ENCODE data around the gene ETHE1.
"Not testable (repeated sequence)": the region's sequence is repeated elsewhere in the genome, so short reads cannot be mapped to it uniquely, and the experiment has no call there.

Gene ETHE1

GRCh38 chr19:43551399-43552197 lies 24.6 kb upstream of the ETHE1 start:
- no CpG with 5 or more reads among the region's 23 CpGs for WGBS (ENCODE audit: insufficient coverage, insufficient read length)
- no peak overlapping the region for H3K27ac ChIP-seq (ENCODE audit: low read length)
- H3K27me3 ChIP-seq (ENCODE audit: control insufficient read depth, insufficient read depth, low read length): no peaks in the 10 kb centered on the region
- H3K4me1 ChIP-seq (ENCODE audit: control insufficient read depth, insufficient read depth, low read length): no peaks in the 10 kb centered on the region
- DNase-seq (ENCODE audit: low read depth, low spot score): no peak
- H3K4me3 ChIP-seq (ENCODE audit: low read length): no peak overlapping the region
- no peaks in the 10 kb centered on the region for H3K9me3 ChIP-seq (ENCODE audit: control insufficient read depth, insufficient read depth, low read length)
- H3K36me3 ChIP-seq (ENCODE audit: control insufficient read depth, insufficient read depth, low read length): peaks cover 12% of the 10 kb centered on the region; the same call in 1 of the 2 replicates

- Histone ChIP-seq H3K4me3 (ENCODE audit: low read length) (no peak overlapping the region), H3K4me1 (ENCODE audit: control insufficient read depth, insufficient read depth, low read length) (no peaks in the 10 kb centered on the region), H3K36me3 (ENCODE audit: control insufficient read depth, insufficient read depth, low read length) (peaks cover 13% of the 10 kb centered on the region; the same call in 1 of the 2 replicates), H3K27ac (ENCODE audit: low read length) (no peak overlapping the region), H3K9me3 (ENCODE audit: control insufficient read depth, insufficient read depth, low read length) (no peaks in the 10 kb centered on the region), H3K27me3 (ENCODE audit: control insufficient read depth, insufficient read depth, low read length) (no peaks in the 10 kb centered on the region)
- DNase-seq (ENCODE audit: low read depth, low spot score): no peak
- WGBS (ENCODE audit: insufficient coverage, insufficient read length): no CpG with 5 or more reads among the region's 2 CpGs
Observed at GRCh38 chr19:43548706-43549105, 21.7 kb upstream of the ETHE1 start.

- H3K9me3 ChIP-seq (ENCODE audit: control insufficient read depth, insufficient read depth, low read length); DNase-seq (ENCODE audit: low read depth, low spot score); H3K4me3 ChIP-seq (ENCODE audit: low read length); H3K27ac ChIP-seq (ENCODE audit: low read length); H3K27me3 ChIP-seq (ENCODE audit: control insufficient read depth, insufficient read depth, low read length); H3K4me1 ChIP-seq (ENCODE audit: control insufficient read depth, insufficient read depth, low read length): not testable (repeated sequence)
- WGBS (ENCODE audit: insufficient coverage, insufficient read length): no CpG with 5 or more reads among the region's 24 CpGs
- peaks cover 13% of the 10 kb centered on the region; the same call in 1 of the 2 replicates for H3K36me3 ChIP-seq (ENCODE audit: control insufficient read depth, insufficient read depth, low read length)
Observed at GRCh38 chr19:43547926-43548325, 20.9 kb upstream of the ETHE1 start.

- H3K4me1 ChIP-seq (ENCODE audit: control insufficient read depth, insufficient read depth, low read length): no peaks in the 10 kb centered on the region
- no peak overlapping the region for H3K27ac ChIP-seq (ENCODE audit: low read length)
- H3K27me3 ChIP-seq (ENCODE audit: control insufficient read depth, insufficient read depth, low read length): no peaks in the 10 kb centered on the region
- peaks cover 16% of the 10 kb centered on the region for H3K36me3 ChIP-seq (ENCODE audit: control insufficient read depth, insufficient read depth, low read length)
- no peaks in the 10 kb centered on the region for H3K9me3 ChIP-seq (ENCODE audit: control insufficient read depth, insufficient read depth, low read length)
- no peak overlapping the region for H3K4me3 ChIP-seq (ENCODE audit: low read length)
- DNase-seq (ENCODE audit: low read depth, low spot score): no peak
- no CpG with 5 or more reads among the region's 3 CpGs for WGBS (ENCODE audit: insufficient coverage, insufficient read length)
Observed at GRCh38 chr19:43546581-43546980, 19.6 kb upstream of the ETHE1 start.

- no peaks in the 10 kb centered on the region for H3K4me1 ChIP-seq (ENCODE audit: control insufficient read depth, insufficient read depth, low read length)
- H3K36me3 ChIP-seq (ENCODE audit: control insufficient read depth, insufficient read depth, low read length): peaks cover 12% of the 10 kb centered on the region
- no peaks in the 10 kb centered on the region for H3K27me3 ChIP-seq (ENCODE audit: control insufficient read depth, insufficient read depth, low read length)
- H3K4me3 ChIP-seq (ENCODE audit: low read length): no peak overlapping the region
- no CpG with 5 or more reads among the region's 2 CpGs for WGBS (ENCODE audit: insufficient coverage, insufficient read length)
- no peak for DNase-seq (ENCODE audit: low read depth, low spot score)
- H3K9me3 ChIP-seq (ENCODE audit: control insufficient read depth, insufficient read depth, low read length): no peaks in the 10 kb centered on the region
- H3K27ac ChIP-seq (ENCODE audit: low read length): no peak overlapping the region
Observed at GRCh38 chr19:43545981-43546380, 19.0 kb upstream of the ETHE1 start.

- H3K27me3 ChIP-seq (ENCODE audit: control insufficient read depth, insufficient read depth, low read length): no peaks in the 10 kb centered on the region
- peaks cover 12% of the 10 kb centered on the region for H3K36me3 ChIP-seq (ENCODE audit: control insufficient read depth, insufficient read depth, low read length)
- DNase-seq (ENCODE audit: low read depth, low spot score): no peak
- no peak overlapping the region for H3K27ac ChIP-seq (ENCODE audit: low read length)
- no peaks in the 10 kb centered on the region for H3K9me3 ChIP-seq (ENCODE audit: control insufficient read depth, insufficient read depth, low read length)
- no CpG with 5 or more reads among the region's 5 CpGs for WGBS (ENCODE audit: insufficient coverage, insufficient read length)
- no peak overlapping the region for H3K4me3 ChIP-seq (ENCODE audit: low read length)
- no peaks in the 10 kb centered on the region for H3K4me1 ChIP-seq (ENCODE audit: control insufficient read depth, insufficient read depth, low read length)
Observed at GRCh38 chr19:43545276-43545675, 18.3 kb upstream of the ETHE1 start.

- Histone ChIP-seq H3K27me3 (ENCODE audit: control insufficient read depth, insufficient read depth, low read length) (no peaks in the 10 kb centered on the region), H3K4me1 (ENCODE audit: control insufficient read depth, insufficient read depth, low read length) (no peaks in the 10 kb centered on the region), H3K4me3 (ENCODE audit: low read length) (no peak overlapping the region), H3K36me3 (ENCODE audit: control insufficient read depth, insufficient read depth, low read length) (peaks cover 12% of the 10 kb centered on the region), H3K9me3 (ENCODE audit: control insufficient read depth, insufficient read depth, low read length) (no peaks in the 10 kb centered on the region), H3K27ac (ENCODE audit: low read length) (no peak overlapping the region)
- DNase-seq (ENCODE audit: low read depth, low spot score): no peak
- no CpG with 5 or more reads among the region's 9 CpGs for WGBS (ENCODE audit: insufficient coverage, insufficient read length)
Observed at GRCh38 chr19:43544077-43544476, 17.1 kb upstream of the ETHE1 start.

GRCh38 chr19:43541920-43542650 lies 15.1 kb upstream of the ETHE1 start:
- no peaks in the 10 kb centered on the region for H3K9me3 ChIP-seq (ENCODE audit: control insufficient read depth, insufficient read depth, low read length)
- DNase-seq (ENCODE audit: low read depth, low spot score): no peak
- no peaks in the 10 kb centered on the region for H3K4me1 ChIP-seq (ENCODE audit: control insufficient read depth, insufficient read depth, low read length)
- H3K27ac ChIP-seq (ENCODE audit: low read length): no peak overlapping the region
- H3K4me3 ChIP-seq (ENCODE audit: low read length): no peak overlapping the region
- no peaks in the 10 kb centered on the region for H3K27me3 ChIP-seq (ENCODE audit: control insufficient read depth, insufficient read depth, low read length)
- no CpG with 5 or more reads among the region's 5 CpGs for WGBS (ENCODE audit: insufficient coverage, insufficient read length)
- H3K36me3 ChIP-seq (ENCODE audit: control insufficient read depth, insufficient read depth, low read length): peaks cover 12% of the 10 kb centered on the region

GRCh38 chr19:43540381-43540780 lies 13.4 kb upstream of the ETHE1 start:
- no peak for DNase-seq (ENCODE audit: low read depth, low spot score)
- no peaks in the 10 kb centered on the region for H3K27me3 ChIP-seq (ENCODE audit: control insufficient read depth, insufficient read depth, low read length)

GRCh38 chr19:43538922-43539321 lies 11.9 kb upstream of the ETHE1 start:
- no peaks in the 10 kb centered on the region for H3K9me3 ChIP-seq (ENCODE audit: control insufficient read depth, insufficient read depth, low read length)
- no peak overlapping the region for H3K4me3 ChIP-seq (ENCODE audit: low read length)
- DNase-seq (ENCODE audit: low read depth, low spot score): no peak
- H3K27me3 ChIP-seq (ENCODE audit: control insufficient read depth, insufficient read depth, low read length): no peaks in the 10 kb centered on the region
- H3K27ac ChIP-seq (ENCODE audit: low read length): no peak overlapping the region
- H3K36me3 ChIP-seq (ENCODE audit: control insufficient read depth, insufficient read depth, low read length): peaks cover 3% of the 10 kb centered on the region
- H3K4me1 ChIP-seq (ENCODE audit: control insufficient read depth, insufficient read depth, low read length): no peaks in the 10 kb centered on the region; the same call in 1 of the 2 replicates

More at GRCh38 chr19:43540381-43540780, 13.4 kb upstream of the ETHE1 start:
- Histone ChIP-seq H3K4me3 (ENCODE audit: low read length) (no peak overlapping the region), H3K9me3 (ENCODE audit: control insufficient read depth, insufficient read depth, low read length) (no peaks in the 10 kb centered on the region), H3K27ac (ENCODE audit: low read length) (no peak overlapping the region), H3K36me3 (ENCODE audit: control insufficient read depth, insufficient read depth, low read length) (peaks cover 5% of the 10 kb centered on the region), H3K4me1 (ENCODE audit: control insufficient read depth, insufficient read depth, low read length) (no peaks in the 10 kb centered on the region)
- no CpG with 5 or more reads among the region's 3 CpGs for WGBS (ENCODE audit: insufficient coverage, insufficient read length)

Measured in iPS DF 6.9 (cell line).